ENCODE results near the gene FGD6.

DNA sequence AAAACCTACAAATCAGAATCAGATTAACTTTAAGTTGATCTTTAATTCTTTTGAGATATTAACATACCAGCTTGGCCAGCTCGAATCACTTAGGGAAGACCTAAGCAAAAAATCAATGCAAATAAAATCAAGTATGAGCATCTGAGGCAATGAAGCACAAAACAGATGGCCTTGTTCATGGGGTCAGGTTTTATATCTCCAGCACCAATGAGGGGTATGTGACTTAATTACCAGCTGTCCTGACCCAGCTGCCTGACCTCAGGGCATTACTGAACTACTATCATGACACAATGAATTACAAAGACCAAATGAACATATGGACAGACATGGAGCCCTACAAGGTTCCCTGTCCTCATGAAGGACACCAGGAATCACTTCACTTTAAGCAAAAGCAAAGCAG, 70.5 kb downstream of the FGD6 start:
- TF ChIP-seq, protein P1, sequence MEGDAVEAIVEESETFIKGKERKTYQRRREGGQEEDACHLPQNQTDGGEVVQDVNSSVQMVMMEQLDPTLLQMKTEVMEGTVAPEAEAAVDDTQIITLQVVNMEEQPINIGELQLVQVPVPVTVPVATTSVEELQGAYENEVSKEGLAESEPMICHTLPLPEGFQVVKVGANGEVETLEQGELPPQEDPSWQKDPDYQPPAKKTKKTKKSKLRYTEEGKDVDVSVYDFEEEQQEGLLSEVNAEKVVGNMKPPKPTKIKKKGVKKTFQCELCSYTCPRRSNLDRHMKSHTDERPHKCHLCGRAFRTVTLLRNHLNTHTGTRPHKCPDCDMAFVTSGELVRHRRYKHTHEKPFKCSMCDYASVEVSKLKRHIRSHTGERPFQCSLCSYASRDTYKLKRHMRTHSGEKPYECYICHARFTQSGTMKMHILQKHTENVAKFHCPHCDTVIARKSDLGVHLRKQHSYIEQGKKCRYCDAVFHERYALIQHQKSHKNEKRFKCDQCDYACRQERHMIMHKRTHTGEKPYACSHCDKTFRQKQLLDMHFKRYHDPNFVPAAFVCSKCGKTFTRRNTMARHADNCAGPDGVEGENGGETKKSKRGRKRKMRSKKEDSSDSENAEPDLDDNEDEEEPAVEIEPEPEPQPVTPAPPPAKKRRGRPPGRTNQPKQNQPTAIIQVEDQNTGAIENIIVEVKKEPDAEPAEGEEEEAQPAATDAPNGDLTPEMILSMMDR (IDR thresholded peaks at IDR 0.05), result no peak
- TF ChIP-seq POLR2A (IDR thresholded peaks at IDR 0.05) (no peak), EP300 (IDR thresholded peaks at IDR 0.05) (no peak), POLR2AphosphoS5 (IDR thresholded peaks at IDR 0.05) (no peak)
